Measurements from ENCODE around the gene PEDS1.

The PEDS1 gene

GRCh38 chr20:50149481-50150254 is 3.9 kb downstream of the PEDS1 start:
- no peak for DNase-seq (ENCODE audit: insufficient read length)
- TF ChIP-seq TAF1 (IDR thresholded peaks at IDR 0.05; ENCODE audit: borderline replicate concordance, low read depth, low read length) (no peak), POLR2A (IDR thresholded peaks at IDR 0.05; ENCODE audit: low read depth, low read length) (no peak), POLR2AphosphoS5 (IDR thresholded peaks at IDR 0.05; ENCODE audit: low read depth, low read length) (no peak)
- no peak for FAIRE-seq

- peak; percentile 61 for FAIRE-seq
- TF ChIP-seq POLR2AphosphoS5 (IDR thresholded peaks at IDR 0.05; ENCODE audit: low read depth, low read length) (peak; percentile 51), POLR2A (IDR thresholded peaks at IDR 0.05; ENCODE audit: low read depth, low read length) (no peak)
- no peak for DNase-seq (ENCODE audit: insufficient read length)
Measured at GRCh38 chr20:50146732-50147662, 6.5 kb downstream of the PEDS1 start.

GRCh38 chr20:50146214-50146613 is 7.3 kb downstream of the PEDS1 start:
- DNase-seq (ENCODE audit: insufficient read length) = no peak
- no peak for TF ChIP-seq TAF1 (IDR thresholded peaks at IDR 0.05; ENCODE audit: borderline replicate concordance, low read depth, low read length)
- FAIRE-seq = no peak

GRCh38 chr20:50145566-50145965 is 8.0 kb downstream of the PEDS1 start:
- no peak for FAIRE-seq
- TF ChIP-seq TAF1 (IDR thresholded peaks at IDR 0.05; ENCODE audit: borderline replicate concordance, low read depth, low read length) = no peak
- TF ChIP-seq POLR2A (IDR thresholded peaks at IDR 0.05; ENCODE audit: low read depth, low read length) = no peak
- no peak for TF ChIP-seq POLR2AphosphoS5 (IDR thresholded peaks at IDR 0.05; ENCODE audit: low read depth, low read length)
- no peak for DNase-seq (ENCODE audit: insufficient read length)

GRCh38 chr20:50144362-50144761 is 9.2 kb downstream of the PEDS1 start:
- DNase-seq (ENCODE audit: insufficient read length) = no peak
- TF ChIP-seq POLR2A (IDR thresholded peaks at IDR 0.05; ENCODE audit: low read depth, low read length) (no peak), TAF1 (IDR thresholded peaks at IDR 0.05; ENCODE audit: borderline replicate concordance, low read depth, low read length) (no peak), POLR2AphosphoS5 (IDR thresholded peaks at IDR 0.05; ENCODE audit: low read depth, low read length) (no peak)
- no peak for FAIRE-seq

- no peak for TF ChIP-seq POLR2A (IDR thresholded peaks at IDR 0.05; ENCODE audit: low read depth, low read length)
- TF ChIP-seq POLR2AphosphoS5 (IDR thresholded peaks at IDR 0.05; ENCODE audit: low read depth, low read length) = no peak
- TF ChIP-seq TAF1 (IDR thresholded peaks at IDR 0.05; ENCODE audit: borderline replicate concordance, low read depth, low read length) = no peak
- DNase-seq (ENCODE audit: insufficient read length) (no peak), FAIRE-seq (no peak)
Measured at GRCh38 chr20:50142812-50143211, 10.7 kb downstream of the PEDS1 start.

GRCh38 chr20:50141811-50142561 is 11.5 kb downstream of the PEDS1 start:
- no peak for DNase-seq (ENCODE audit: insufficient read length)
- no peak for FAIRE-seq
- TF ChIP-seq POLR2AphosphoS5 (IDR thresholded peaks at IDR 0.05; ENCODE audit: low read depth, low read length) = no peak
- no peak for TF ChIP-seq POLR2A (IDR thresholded peaks at IDR 0.05; ENCODE audit: low read depth, low read length)
- no peak for TF ChIP-seq TAF1 (IDR thresholded peaks at IDR 0.05; ENCODE audit: borderline replicate concordance, low read depth, low read length)

GRCh38 chr20:50141018-50141675 is 12.4 kb downstream of the PEDS1 start:
- no peak for FAIRE-seq
- DNase-seq (ENCODE audit: insufficient read length) = no peak
- TF ChIP-seq POLR2AphosphoS5 (IDR thresholded peaks at IDR 0.05; ENCODE audit: low read depth, low read length) (no peak), POLR2A (IDR thresholded peaks at IDR 0.05; ENCODE audit: low read depth, low read length) (no peak), TAF1 (IDR thresholded peaks at IDR 0.05; ENCODE audit: borderline replicate concordance, low read depth, low read length) (no peak)

GRCh38 chr20:50140339-50140859 is 13.1 kb downstream of the PEDS1 start:
- DNase-seq (ENCODE audit: insufficient read length) = no peak
- TF ChIP-seq TAF1 (IDR thresholded peaks at IDR 0.05; ENCODE audit: borderline replicate concordance, low read depth, low read length) = no peak
- no peak for TF ChIP-seq POLR2AphosphoS5 (IDR thresholded peaks at IDR 0.05; ENCODE audit: low read depth, low read length)
- no peak for TF ChIP-seq POLR2A (IDR thresholded peaks at IDR 0.05; ENCODE audit: low read depth, low read length)
- no peak for FAIRE-seq

- TF ChIP-seq POLR2A (IDR thresholded peaks at IDR 0.05; ENCODE audit: low read depth, low read length) = no peak
- no peak for DNase-seq (ENCODE audit: insufficient read length)
- no peak for FAIRE-seq
Measured at GRCh38 chr20:50138479-50139393, 14.8 kb downstream of the PEDS1 start.
